Activated naive CD4-positive, alpha-beta T cell treated with anti-CD3 and anti-CD28 coated beads, Interleukin-2, amount 50 U/mL, for 16 hours (primary cell): ENCODE results near the gene SHISA5.

ENCODE experiments used
- DNase-seq: peaks from one replicate; pipeline ENCODE4 v3.0.0-alpha.2; 2020

Gene SHISA5

GRCh38 chr3:48429317-48429959, 74.5 kb downstream of the SHISA5 start:
- peak; percentile 64 for DNase-seq

DNA sequence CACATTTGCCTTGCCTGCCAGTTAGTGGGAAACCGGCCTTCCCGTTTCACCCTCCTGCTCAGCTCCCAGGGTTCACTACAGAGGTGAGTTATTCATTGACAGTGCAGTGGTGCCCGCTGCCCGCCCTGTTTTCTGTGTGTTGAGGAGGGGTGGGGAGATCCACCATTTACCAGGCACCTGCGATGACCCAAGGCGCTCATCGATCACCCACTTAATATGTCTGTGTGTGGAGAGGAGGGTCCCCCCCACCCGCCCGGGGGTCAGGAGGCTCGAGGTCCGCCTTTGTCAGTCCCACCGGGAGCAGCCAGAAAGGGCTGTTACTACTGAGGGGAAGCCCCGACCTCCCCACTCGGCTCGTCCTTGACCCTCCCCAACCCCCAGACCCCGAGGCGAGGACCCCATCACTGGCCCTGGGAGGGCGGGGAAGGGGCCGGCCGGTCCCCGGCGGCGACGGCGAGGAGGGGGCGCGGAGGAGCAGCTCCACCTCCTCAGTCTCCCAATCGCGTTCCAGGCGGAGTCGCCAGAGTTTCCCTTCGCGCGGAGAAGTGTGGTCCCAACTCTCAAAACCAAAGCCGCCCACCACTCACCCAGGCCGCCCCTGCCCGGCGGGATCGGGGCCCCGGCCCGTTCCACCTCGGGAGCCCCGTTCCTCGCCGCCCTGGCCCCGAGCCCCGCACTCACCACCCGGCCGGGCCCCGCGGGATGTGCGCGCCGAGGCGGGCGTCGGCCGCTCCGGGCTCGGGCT, 75.2 kb downstream of the SHISA5 start:
- peak; percentile 19 for DNase-seq

- no peak for DNase-seq
Measured at GRCh38 chr3:48428088-48428571, 75.8 kb downstream of the SHISA5 start.

DNA sequence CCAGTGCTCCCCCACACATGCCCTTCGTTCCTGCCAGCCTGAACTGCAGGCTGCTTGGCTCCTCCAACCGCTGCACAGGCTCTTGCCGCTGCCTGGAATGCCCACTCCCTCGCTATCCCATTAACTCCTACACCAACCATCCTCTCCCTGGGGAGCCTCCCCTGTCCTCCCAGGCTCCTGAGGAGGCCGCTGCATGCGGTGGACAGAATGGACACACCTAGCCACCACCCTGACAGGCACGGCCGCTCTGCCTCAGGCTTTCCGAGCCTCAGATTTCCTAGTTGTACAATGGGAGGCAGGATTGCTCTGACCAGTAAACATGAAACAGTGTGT, 76.4 kb downstream of the SHISA5 start:
- no peak for DNase-seq

DNA sequence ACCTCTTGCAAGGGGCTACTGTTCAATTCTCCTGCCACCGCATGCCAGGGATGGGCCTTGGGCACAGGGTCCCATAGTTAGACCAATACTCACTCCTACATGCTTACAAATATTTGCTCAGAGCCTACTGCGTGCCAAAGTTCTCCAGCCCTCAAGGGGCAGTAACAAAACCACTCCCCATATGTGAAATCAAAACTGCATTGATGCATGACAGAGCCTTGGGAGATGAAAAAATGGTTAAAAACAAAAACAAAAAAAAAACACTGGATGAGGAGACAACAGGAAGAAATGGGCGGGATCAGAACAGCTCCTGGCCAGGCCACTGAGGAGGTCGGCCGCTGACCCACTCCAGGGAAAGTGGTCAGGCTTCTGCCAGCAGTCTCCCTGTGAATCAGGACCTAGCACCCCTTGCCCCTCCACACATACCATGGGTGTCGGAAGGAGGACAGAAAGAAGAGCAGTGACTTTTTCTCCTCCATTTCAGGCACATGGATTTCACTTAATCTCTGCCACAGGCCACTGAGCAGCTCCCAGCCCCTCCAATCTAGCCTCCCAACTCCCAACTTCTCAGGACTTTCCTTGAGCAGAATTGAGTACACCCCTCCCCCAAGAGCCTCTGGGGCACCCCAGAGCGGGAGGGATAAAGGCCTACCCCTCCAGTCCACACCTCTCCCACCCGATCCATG, 76.9 kb downstream of the SHISA5 start:
- DNase-seq: no peak

- no peak for DNase-seq
Measured at GRCh38 chr3:48426401-48426909, 77.5 kb downstream of the SHISA5 start.

DNA sequence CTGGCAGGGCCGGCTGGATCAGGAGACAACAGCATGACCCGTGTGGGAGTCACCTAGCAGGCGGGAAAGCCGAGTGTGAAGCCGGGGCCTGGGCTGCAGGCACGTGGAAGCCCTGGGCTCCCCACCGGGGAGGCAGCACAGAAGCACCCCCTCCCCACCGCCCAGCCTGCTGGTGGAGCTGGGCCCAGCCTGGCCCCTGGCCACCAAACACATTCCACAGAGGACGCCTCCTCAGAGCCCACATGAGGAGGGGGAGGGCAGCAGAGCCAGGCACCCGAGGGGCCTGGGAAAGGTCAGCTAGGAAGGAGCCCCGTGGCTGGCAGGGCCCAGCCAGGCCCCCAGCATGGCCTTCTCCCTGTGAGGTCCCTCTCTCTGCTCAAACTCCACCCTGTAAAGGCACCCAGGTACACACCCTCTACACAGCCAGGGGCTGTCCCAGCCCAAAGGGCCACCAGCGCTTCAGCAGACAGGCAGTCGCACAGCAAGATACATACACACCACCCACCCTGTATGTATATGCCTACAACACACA, 78.6 kb downstream of the SHISA5 start:
- no peak for DNase-seq

DNA sequence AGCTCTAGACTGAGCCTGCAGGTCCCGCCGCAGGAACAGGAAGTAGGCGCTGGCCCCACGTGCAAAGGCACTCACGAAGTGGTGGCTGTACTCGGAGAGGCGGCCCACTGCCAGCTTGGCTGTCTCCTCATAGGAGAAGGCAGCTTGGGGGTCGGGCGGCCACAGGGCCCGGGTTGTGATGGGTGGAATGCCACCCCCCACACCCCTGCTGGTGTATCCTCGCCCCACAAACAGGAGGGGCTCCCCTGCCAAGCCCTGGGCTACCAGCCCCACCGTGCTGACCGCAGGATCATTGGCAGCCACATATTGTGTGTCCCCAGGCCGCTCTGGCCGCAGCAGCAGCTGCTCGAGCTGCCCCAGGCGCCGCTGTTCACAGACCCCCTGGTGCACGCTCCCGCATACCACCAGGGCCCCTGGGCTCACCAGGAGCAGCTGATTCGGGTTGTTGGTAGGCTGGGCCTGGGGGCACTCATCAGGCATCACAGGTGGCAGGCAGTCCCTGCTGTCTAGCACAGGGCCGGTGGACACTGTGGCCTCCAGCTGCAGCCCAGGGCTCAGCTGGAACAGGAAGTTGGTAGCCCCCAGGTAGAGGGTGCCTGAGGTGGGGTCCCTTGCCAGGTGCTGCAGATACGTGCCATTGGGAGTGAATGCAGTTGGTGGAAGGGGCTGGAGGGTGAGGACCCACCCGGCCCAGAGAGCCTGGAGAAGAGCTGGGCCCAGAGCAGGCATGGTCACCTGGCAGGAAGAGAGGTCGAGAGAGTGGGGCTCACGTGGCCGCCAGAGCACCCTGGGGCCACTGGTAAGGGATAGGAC, 79.9 kb downstream of the SHISA5 start:
- no peak for DNase-seq

DNA sequence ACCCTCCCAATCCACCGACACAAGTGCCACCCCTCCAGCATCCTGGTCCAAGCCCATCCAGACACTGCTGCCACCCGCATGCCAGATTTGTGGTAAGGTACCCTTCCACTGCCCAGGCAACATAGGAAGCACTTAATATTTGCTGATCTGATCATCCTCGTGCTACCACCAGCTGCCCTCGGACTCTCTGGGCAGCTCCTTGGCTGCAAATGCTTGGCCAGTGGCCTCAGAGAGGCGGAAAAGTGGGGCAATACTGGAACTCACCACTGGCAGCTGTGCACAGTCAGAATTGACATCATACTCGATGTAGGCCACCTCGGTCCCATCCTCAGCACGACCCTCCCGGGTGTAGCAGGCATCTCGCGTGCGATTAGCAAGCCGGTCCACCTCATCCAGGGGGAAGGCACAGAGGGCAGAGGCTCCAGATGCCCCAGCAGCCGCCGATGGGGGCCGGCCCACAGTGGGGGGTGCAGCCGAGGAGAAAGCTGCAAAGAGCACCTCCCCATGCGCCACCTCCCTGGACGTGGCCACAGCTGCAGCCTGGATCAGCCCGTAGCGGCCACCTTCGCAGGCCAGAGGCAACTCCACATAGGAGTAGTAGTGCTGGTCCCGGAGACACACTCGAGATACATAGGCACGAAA, 80.6 kb downstream of the SHISA5 start:
- DNase-seq: no peak

GRCh38 chr3:48422681-48423080, 81.3 kb downstream of the SHISA5 start:
- no peak for DNase-seq

GRCh38 chr3:48422272-48422671, 81.7 kb downstream of the SHISA5 start:
- no peak for DNase-seq

DNA sequence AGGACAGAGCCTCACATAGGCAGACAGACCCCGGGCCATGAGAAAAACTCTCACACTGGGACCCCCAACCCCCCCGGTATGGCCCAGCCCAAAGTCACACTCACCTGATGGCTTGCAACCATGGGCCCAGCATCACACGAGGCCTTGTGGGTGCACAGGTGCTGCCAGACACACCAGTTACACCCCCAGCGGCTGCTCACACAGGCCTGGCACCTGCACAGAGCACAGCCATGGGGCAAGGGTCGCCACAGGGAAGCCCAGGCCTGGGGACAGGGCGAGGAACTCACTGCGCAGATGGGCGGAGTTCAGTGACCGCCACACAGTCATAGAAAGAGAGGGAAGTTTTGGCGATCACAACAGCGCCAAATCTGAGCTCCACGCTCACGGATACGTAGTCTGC, 83.4 kb downstream of the SHISA5 start:
- no peak for DNase-seq

- no peak for DNase-seq
Measured at GRCh38 chr3:48419597-48419996, 84.4 kb downstream of the SHISA5 start.

- DNase-seq: no peak
Measured at GRCh38 chr3:48419149-48419548, 84.8 kb downstream of the SHISA5 start.

DNA sequence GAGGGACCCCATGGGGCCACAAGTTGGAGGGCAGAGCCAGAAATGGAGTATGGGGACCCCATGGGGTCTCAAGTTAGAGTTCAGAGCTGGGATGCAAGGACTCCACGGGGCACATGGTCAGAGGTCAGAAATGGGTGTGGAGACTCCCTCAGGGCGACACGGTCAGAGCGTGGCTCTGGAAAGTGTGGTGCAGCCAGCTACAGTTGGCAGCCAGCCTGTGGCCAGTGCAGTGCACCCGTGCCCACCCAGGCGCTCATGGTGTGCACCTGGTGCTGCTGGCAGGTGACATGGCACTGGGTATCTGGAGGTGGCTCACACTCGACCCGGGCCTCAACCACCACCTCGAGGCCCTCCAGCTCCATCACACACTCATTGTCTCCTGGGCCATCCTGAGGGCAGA, 85.3 kb downstream of the SHISA5 start:
- DNase-seq: no peak

GRCh38 chr3:48418140-48418539, 85.8 kb downstream of the SHISA5 start:
- no peak for DNase-seq
